HEK293 (cell line): ENCODE results near the gene PPP6R3.

ENCODE experiments used
- IKZF3 ChIP-seq: fragments of 450-650 bp; IDR thresholded peaks from 2 replicates; pipeline ENCODE4 v1.5.0; 2018; ENCODE audit warnings: missing biosample characterization, mild to moderate bottlenecking, missing genetic modification characterization, moderate library complexity
- KLF8 ChIP-seq: fragments of 450-650 bp; formaldehyde crosslinking; IDR thresholded peaks from 2 replicates; pipeline ENCODE4 v1.5.1; 2016; ENCODE audit warnings: missing biosample characterization, missing genetic modification characterization
- OSR2 ChIP-seq: fragments of 450-650 bp; formaldehyde crosslinking; IDR thresholded peaks from 2 replicates; pipeline ENCODE4 v1.5.1; 2016; ENCODE audit warnings: missing biosample characterization, missing genetic modification characterization
- SP2 ChIP-seq: fragments of 450-650 bp; formaldehyde crosslinking; IDR thresholded peaks from 2 replicates; pipeline ENCODE4 v1.5.1; 2016; ENCODE audit warnings: missing biosample characterization, missing genetic modification characterization
- SP3 ChIP-seq: fragments of 450-650 bp; formaldehyde crosslinking; IDR thresholded peaks from 2 replicates; pipeline ENCODE4 v1.5.1; 2016; ENCODE audit warnings: missing biosample characterization, missing genetic modification characterization
- TRIM28 ChIP-seq: IDR thresholded peaks from 2 replicates; pipeline ENCODE4 v1.6.1; 2011; ENCODE audit warnings: low read length, control low read depth, borderline replicate concordance
- WT1 ChIP-seq: fragments of 450-650 bp; formaldehyde crosslinking; IDR thresholded peaks from 2 replicates; pipeline ENCODE4 v1.5.1; 2016; ENCODE audit warnings: missing biosample characterization, missing genetic modification characterization
- YY1 ChIP-seq: fragments of 450-650 bp; formaldehyde crosslinking; IDR thresholded peaks from 2 replicates; pipeline ENCODE4 v1.5.1; 2018; ENCODE audit warnings: missing biosample characterization, missing genetic modification characterization
- ZBTB17 ChIP-seq: fragments of 450-650 bp; formaldehyde crosslinking; IDR thresholded peaks from 2 replicates; pipeline ENCODE4 v1.5.1; 2016; ENCODE audit warnings: missing biosample characterization, missing genetic modification characterization
- ZEB2 ChIP-seq: fragments of 450-650 bp; formaldehyde crosslinking; IDR thresholded peaks from 2 replicates; pipeline ENCODE4 v1.5.1; 2016; ENCODE audit warnings: missing biosample characterization, missing genetic modification characterization
- ZNF184 ChIP-seq: fragments of 450-650 bp; IDR thresholded peaks from 2 replicates; pipeline ENCODE4 v1.5.1; 2018; ENCODE audit warnings: missing biosample characterization, mild to moderate bottlenecking, missing genetic modification characterization
- ZNF24 ChIP-seq: fragments of 450-650 bp; formaldehyde crosslinking; IDR thresholded peaks from 2 replicates; pipeline ENCODE4 v1.5.1; 2016; ENCODE audit warnings: missing biosample characterization, missing genetic modification characterization
- ZNF266 ChIP-seq: fragments of 450-650 bp; formaldehyde crosslinking; IDR thresholded peaks from 2 replicates; pipeline ENCODE4 v1.5.1; 2016; ENCODE audit warnings: missing biosample characterization, missing genetic modification characterization, low read depth
- ZNF501 ChIP-seq: fragments of 450-650 bp; formaldehyde crosslinking; IDR thresholded peaks from 2 replicates; pipeline ENCODE4 v1.5.1; 2016; ENCODE audit warnings: missing biosample characterization, missing genetic modification characterization
- ZNF510 ChIP-seq: fragments of 450-650 bp; formaldehyde crosslinking; IDR thresholded peaks from 2 replicates; pipeline ENCODE4 v1.5.1; 2018; ENCODE audit warnings: mild to moderate bottlenecking, missing genetic modification characterization, missing biosample characterization; ENCODE audit not compliant: insufficient replicate concordance
- ZNF521 ChIP-seq: fragments of 450-650 bp; formaldehyde crosslinking; IDR thresholded peaks from 2 replicates; pipeline ENCODE4 v1.5.1; 2017; ENCODE audit warnings: missing biosample characterization, mild to moderate bottlenecking, missing genetic modification characterization
- ZNF571 ChIP-seq: fragments of 450-650 bp; formaldehyde crosslinking; IDR thresholded peaks from 2 replicates; pipeline ENCODE4 v1.5.0; 2017; ENCODE audit warnings: missing biosample characterization, missing genetic modification characterization
- ZNF585B ChIP-seq: fragments of 450-650 bp; formaldehyde crosslinking; IDR thresholded peaks from 2 replicates; pipeline ENCODE4 v1.5.1; 2016; ENCODE audit warnings: missing biosample characterization, missing genetic modification characterization
- ZNF623 ChIP-seq: fragments of 450-650 bp; formaldehyde crosslinking; IDR thresholded peaks from 2 replicates; pipeline ENCODE4 v1.5.1; 2016; ENCODE audit warnings: missing biosample characterization, missing genetic modification characterization
- ZSCAN30 ChIP-seq: fragments of 450-650 bp; IDR thresholded peaks from 2 replicates; pipeline ENCODE4 v1.5.1; 2018; ENCODE audit warnings: missing biosample characterization, mild to moderate bottlenecking, missing genetic modification characterization, moderate library complexity
- TF ChIP-seq, protein P1 (sequence below): fragments of 450-650 bp; formaldehyde crosslinking; IDR thresholded peaks from 2 replicates; pipeline ENCODE4 v1.5.1; 2016; ENCODE audit warnings: missing biosample characterization, missing genetic modification characterization
- TF ChIP-seq, protein P2 (sequence below): fragments of 450-650 bp; formaldehyde crosslinking; IDR thresholded peaks from 2 replicates; pipeline ENCODE4 v1.5.1; 2016; ENCODE audit warnings: missing biosample characterization, missing genetic modification characterization, low read depth
- TF ChIP-seq, protein P3 (sequence below): fragments of 450-650 bp; IDR thresholded peaks from 2 replicates; pipeline ENCODE4 v1.5.1; 2018; ENCODE audit warnings: missing biosample characterization, mild to moderate bottlenecking, missing genetic modification characterization
- TF ChIP-seq, protein P4 (sequence below): fragments of 450-650 bp; formaldehyde crosslinking; IDR thresholded peaks from 2 replicates; pipeline ENCODE4 v1.5.1; 2016; ENCODE audit warnings: missing biosample characterization, missing genetic modification characterization
- TF ChIP-seq, protein P5 (sequence below): fragments of 450-650 bp; formaldehyde crosslinking; IDR thresholded peaks from 2 replicates; pipeline ENCODE4 v1.5.1; 2016; ENCODE audit warnings: missing biosample characterization, missing genetic modification characterization
- TF ChIP-seq, protein P6 (sequence below): fragments of 450-650 bp; formaldehyde crosslinking; optimal IDR thresholded peaks from 2 replicates; pipeline ENCODE3; 2016; ENCODE audit warnings: missing biosample characterization, mild to moderate bottlenecking, missing genetic modification characterization

The PPP6R3 gene

DNA sequence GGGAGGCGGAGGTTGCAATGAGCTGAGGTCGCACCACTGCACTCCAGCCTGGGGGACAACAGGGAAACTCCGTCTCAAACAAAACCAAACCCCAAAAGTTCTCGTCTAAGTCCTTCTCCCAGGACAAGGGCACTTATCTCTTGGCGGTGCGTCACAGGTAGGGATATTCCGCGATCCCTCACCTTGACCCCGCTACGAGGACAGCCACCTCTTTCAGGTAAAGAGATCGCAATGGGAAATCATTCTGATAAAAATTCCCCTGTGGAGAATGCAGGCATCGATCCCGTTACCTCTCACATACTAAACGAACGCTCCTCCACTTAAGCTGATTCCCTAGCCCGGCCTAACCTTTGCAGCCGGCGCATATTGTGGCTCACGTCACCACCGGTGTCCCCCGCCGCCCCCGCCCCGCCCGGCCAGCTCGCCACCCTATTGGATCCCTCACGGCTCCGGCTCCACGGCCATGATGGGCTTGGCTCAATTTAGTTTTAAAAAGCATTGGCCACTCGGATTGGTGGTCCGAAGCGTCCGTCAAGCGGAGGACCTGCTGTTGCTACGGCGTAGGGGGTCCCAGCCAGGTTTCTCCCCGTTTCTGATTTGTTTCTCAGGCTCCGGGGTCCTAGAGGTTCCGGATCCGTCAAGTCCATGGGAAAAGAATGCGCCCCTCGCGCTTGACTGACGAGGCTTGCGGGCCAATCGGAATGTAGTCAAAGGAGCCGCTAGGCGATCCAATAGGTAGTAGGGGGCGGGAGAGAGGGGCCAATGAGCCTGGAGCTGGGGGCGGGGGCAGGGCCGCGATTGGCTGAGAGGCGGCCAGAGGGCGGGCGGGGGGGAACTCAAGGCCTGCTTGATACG lies 439 bp upstream of the PPP6R3 start (continued):
- TF ChIP-seq, protein P1, sequence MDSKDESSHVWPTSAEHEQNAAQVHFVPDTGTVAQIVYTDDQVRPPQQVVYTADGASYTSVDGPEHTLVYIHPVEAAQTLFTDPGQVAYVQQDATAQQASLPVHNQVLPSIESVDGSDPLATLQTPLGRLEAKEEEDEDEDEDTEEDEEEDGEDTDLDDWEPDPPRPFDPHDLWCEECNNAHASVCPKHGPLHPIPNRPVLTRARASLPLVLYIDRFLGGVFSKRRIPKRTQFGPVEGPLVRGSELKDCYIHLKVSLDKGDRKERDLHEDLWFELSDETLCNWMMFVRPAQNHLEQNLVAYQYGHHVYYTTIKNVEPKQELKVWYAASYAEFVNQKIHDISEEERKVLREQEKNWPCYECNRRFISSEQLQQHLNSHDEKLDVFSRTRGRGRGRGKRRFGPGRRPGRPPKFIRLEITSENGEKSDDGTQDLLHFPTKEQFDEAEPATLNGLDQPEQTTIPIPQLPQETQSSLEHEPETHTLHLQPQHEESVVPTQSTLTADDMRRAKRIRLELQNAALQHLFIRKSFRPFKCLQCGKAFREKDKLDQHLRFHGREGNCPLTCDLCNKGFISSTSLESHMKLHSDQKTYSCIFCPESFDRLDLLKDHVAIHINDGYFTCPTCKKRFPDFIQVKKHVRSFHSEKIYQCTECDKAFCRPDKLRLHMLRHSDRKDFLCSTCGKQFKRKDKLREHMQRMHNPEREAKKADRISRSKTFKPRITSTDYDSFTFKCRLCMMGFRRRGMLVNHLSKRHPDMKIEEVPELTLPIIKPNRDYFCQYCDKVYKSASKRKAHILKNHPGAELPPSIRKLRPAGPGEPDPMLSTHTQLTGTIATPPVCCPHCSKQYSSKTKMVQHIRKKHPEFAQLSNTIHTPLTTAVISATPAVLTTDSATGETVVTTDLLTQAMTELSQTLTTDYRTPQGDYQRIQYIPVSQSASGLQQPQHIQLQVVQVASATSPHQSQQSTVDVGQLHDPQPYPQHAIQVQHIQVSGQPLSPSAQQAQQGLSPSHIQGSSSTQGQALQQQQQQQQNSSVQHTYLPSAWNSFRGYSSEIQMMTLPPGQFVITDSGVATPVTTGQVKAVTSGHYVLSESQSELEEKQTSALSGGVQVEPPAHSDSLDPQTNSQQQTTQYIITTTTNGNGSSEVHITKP (tag by site-specific recombination): peak; percentile 89
- TF ChIP-seq ZBTB17 (peak; percentile 72; the same call in 1 of the 2 replicates), ZNF571 (tag by site-specific recombination) (no peak), ZNF266 (tag by site-specific recombination) (no peak), SP3 (tag by site-specific recombination) (peak; percentile 72), KLF8 (peak; percentile 94), ZNF585B (tag by site-specific recombination) (no peak), YY1 (peak; percentile 56), ZNF510 (tag by site-specific recombination) (peak; percentile 51), ZSCAN30 (peak; percentile 90; the same call in 1 of the 2 replicates), ZNF501 (peak; percentile 77), WT1 (peak; percentile 32; the same call in 1 of the 2 replicates), ZNF24 (tag by site-specific recombination) (peak; percentile 78; the same call in 1 of the 2 replicates), ZNF184 (0 out of 2 replicates have a peak, but pooled peaks have one; percentile 61), IKZF3 (peak; percentile 91), TRIM28 (0 out of 2 replicates have a peak, but pooled peaks have one; percentile 31), SP2 (tag by site-specific recombination) (peak; percentile 88), OSR2 (tag by site-specific recombination) (0 out of 2 replicates have a peak, but pooled peaks have one; percentile 14), ZEB2 (peak; percentile 100), ZNF623 (tag by site-specific recombination) (peak; percentile 19; the same call in 1 of the 2 replicates), ZNF521 (tag by site-specific recombination) (no peak)
- TF ChIP-seq, protein P2, sequence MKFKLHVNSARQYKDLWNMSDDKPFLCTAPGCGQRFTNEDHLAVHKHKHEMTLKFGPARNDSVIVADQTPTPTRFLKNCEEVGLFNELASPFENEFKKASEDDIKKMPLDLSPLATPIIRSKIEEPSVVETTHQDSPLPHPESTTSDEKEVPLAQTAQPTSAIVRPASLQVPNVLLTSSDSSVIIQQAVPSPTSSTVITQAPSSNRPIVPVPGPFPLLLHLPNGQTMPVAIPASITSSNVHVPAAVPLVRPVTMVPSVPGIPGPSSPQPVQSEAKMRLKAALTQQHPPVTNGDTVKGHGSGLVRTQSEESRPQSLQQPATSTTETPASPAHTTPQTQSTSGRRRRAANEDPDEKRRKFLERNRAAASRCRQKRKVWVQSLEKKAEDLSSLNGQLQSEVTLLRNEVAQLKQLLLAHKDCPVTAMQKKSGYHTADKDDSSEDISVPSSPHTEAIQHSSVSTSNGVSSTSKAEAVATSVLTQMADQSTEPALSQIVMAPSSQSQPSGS (tag by site-specific recombination): 0 out of 2 replicates have a peak, but pooled peaks have one; percentile 17
- TF ChIP-seq, protein P3, sequence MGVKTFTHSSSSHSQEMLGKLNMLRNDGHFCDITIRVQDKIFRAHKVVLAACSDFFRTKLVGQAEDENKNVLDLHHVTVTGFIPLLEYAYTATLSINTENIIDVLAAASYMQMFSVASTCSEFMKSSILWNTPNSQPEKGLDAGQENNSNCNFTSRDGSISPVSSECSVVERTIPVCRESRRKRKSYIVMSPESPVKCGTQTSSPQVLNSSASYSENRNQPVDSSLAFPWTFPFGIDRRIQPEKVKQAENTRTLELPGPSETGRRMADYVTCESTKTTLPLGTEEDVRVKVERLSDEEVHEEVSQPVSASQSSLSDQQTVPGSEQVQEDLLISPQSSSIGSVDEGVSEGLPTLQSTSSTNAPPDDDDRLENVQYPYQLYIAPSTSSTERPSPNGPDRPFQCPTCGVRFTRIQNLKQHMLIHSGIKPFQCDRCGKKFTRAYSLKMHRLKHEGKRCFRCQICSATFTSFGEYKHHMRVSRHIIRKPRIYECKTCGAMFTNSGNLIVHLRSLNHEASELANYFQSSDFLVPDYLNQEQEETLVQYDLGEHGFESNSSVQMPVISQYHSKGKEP (tag by site-specific recombination): peak; percentile 47; the same call in 1 of the 2 replicates
- TF ChIP-seq, protein P4, sequence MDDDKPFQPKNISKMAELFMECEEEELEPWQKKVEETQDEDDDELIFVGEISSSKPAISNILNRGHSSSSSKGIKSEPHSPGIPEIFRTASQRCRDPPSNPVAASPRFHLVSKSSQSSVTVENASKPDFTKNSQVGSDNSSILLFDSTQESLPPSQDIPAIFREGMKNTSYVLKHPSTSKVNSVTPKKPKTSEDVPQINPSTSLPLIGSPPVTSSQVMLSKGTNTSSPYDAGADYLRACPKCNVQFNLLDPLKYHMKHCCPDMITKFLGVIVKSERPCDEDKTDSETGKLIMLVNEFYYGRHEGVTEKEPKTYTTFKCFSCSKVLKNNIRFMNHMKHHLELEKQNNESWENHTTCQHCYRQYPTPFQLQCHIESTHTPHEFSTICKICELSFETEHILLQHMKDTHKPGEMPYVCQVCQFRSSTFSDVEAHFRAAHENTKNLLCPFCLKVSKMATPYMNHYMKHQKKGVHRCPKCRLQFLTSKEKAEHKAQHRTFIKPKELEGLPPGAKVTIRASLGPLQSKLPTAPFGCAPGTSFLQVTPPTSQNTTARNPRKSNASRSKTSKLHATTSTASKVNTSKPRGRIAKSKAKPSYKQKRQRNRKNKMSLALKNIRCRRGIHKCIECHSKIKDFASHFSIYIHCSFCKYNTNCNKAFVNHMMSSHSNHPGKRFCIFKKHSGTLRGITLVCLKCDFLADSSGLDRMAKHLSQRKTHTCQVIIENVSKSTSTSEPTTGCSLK (tag by site-specific recombination): no peak
- TF ChIP-seq, protein P5, sequence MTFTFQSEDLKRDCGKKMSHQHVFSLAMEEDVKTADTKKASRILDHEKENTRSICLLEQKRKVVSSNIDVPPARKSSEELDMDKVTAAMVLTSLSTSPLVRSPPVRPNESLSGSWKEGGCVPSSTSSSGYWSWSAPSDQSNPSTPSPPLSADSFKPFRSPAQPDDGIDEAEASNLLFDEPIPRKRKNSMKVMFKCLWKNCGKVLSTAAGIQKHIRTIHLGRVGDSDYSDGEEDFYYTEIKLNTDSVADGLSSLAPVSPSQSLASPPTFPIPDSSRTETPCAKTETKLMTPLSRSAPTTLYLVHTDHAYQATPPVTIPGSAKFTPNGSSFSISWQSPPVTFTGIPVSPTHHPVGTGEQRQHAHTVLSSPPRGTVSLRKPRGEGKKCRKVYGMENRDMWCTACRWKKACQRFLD (tag by site-specific recombination): no peak
- TF ChIP-seq, protein P6, sequence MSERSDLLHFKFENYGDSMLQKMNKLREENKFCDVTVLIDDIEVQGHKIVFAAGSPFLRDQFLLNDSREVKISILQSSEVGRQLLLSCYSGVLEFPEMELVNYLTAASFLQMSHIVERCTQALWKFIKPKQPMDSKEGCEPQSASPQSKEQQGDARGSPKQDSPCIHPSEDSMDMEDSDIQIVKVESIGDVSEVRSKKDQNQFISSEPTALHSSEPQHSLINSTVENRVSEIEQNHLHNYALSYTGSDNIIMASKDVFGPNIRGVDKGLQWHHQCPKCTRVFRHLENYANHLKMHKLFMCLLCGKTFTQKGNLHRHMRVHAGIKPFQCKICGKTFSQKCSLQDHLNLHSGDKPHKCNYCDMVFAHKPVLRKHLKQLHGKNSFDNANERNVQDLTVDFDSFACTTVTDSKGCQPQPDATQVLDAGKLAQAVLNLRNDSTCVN (tag by site-specific recombination): peak; percentile 22
